ENCODE data around the gene GADL1. TPM values are rescaled to one million over a fixed set of nuclear protein-coding genes. Genes with fewer than 3 reads are reported as not detected.
A peak's percentile ranks its signal among the peaks of the same experiment; 100 is the strongest.

The GADL1 gene
- total and polyA plus RNA-seq, 3 donors from 2014 or later: 0.08 to 0.30 TPM; not detected in 1

DNA sequence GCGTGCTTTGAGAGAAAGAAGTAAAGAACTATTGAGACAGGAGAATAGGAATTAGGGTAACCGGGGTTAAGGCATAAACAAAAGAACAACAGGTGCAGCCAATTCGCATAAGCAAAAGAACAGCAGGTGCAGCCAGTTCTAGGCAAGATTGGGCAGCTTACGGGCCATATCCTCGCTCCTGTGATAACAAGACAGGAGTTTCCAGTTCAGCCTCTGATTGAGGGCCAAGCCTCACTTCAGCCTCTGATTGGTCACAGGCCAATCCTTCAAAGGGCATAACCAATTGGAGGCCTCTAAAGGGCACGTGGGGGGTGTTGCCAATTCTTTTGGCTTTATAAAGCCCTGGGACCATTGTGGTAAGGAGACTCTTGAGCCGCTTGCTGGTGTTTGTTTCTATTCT is 143.5 kb downstream of the GADL1 start:
- WGBS, 2 donors: 56 to 57% methylated on average over 7 of the region's 7 CpGs
- Histone ChIP-seq H3K27me3 (no peaks in the 10 kb centered on the region), H3K27ac (no peak overlapping the region), H3K4me3 (no peak overlapping the region), H3K9me3 (no peaks in the 10 kb centered on the region), H3K36me3 (ENCODE audit: low read depth, missing control alignments) (no peaks in the 10 kb centered on the region), H3K4me1 (no peaks in the 10 kb centered on the region)
- no peak for TF ChIP-seq POLR2A (IDR thresholded peaks at IDR 0.05)
- TF ChIP-seq CTCF (IDR thresholded peaks at IDR 0.05): no peak
- DNase-seq: peak; percentile 56
- intact Hi-C loops (cut with DNase I; ENCODE audit: low total_unique reads): no loop called here

DNA sequence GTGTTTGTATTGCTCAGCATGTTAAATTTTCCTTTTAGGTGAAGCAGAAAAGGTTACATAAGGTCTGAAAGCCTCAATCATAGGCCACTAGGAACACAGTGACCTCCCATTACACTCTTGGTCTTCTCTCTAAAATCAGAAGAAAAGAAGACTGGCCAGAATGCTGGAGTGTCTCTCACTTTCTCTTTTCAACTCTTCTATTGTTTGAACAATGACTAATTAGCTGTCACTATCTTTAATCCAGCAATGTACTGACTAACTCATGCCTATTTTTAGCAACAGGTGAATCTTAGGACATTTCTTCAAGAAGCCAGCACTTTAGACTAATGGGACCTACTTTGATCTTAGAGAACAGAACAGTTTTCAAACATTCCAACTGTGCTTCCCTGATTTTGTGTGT is 145.2 kb downstream of the GADL1 start:
- Histone ChIP-seq H3K9me3 (no peaks in the 10 kb centered on the region), H3K36me3 (ENCODE audit: low read depth, missing control alignments) (no peaks in the 10 kb centered on the region), H3K4me3 (no peak overlapping the region), H3K4me1 (no peaks in the 10 kb centered on the region), H3K27me3 (no peaks in the 10 kb centered on the region), H3K27ac (no peak overlapping the region)
- TF ChIP-seq POLR2A (IDR thresholded peaks at IDR 0.05) (no peak), CTCF (IDR thresholded peaks at IDR 0.05) (no peak)
- no peak for DNase-seq
- intact Hi-C loops (cut with DNase I; ENCODE audit: low total_unique reads): no loop called here

- 60 to 71% methylated on average over 4 of the region's 4 CpGs for WGBS, 2 donors
- DNase-seq: no peak
- intact Hi-C loops (cut with DNase I; ENCODE audit: low total_unique reads): no loop called here
- Histone ChIP-seq H3K9me3 (no peaks in the 10 kb centered on the region), H3K27ac (no peak overlapping the region), H3K36me3 (ENCODE audit: low read depth, missing control alignments) (no peaks in the 10 kb centered on the region), H3K4me3 (no peak overlapping the region), H3K4me1 (no peaks in the 10 kb centered on the region), H3K27me3 (no peaks in the 10 kb centered on the region)
- TF ChIP-seq POLR2A (IDR thresholded peaks at IDR 0.05) (no peak), CTCF (IDR thresholded peaks at IDR 0.05) (peak in 2 of 3 experiments; percentile 23 to 24)
Measured at GRCh38 chr3:30747771-30748281, 146.6 kb downstream of the GADL1 start.

DNA sequence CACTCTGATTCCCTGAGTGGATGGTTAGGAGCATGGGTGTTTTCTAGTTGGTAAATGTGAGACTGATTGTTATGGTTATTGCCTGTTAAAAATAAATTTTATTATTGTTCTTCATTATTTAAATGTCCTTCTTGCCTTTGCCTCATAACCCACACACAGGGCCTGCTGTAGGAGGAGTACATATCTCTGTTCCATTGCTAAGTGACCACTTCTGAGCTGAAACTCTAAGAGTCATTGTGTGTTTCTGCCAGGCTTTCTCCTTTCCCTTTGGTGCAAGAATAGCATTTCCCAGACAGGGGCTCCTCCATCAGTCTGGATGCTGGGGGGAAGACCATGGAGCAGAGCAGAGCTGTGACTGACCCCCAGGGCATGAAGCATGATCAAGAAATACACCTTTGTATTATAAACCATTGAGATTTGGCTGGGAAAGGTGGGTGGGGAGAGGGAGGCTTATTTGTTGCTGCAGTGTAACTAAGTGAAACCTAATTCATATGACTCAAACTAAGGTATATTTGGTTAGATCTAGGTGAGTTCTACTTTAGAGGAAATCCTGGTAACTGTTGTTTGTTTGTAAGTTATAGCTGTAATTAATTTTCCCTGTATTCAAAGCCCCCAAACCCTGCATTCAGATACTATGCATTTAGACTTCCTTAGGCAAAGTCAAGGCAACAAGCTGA is 150.7 kb downstream of the GADL1 start:
- Histone ChIP-seq H3K27ac (no peak overlapping the region), H3K36me3 (ENCODE audit: low read depth, missing control alignments) (no peaks in the 10 kb centered on the region), H3K4me3 (no peak overlapping the region), H3K4me1 (no peaks in the 10 kb centered on the region), H3K9me3 (no peaks in the 10 kb centered on the region), H3K27me3 (no peaks in the 10 kb centered on the region)
- TF ChIP-seq CTCF (IDR thresholded peaks at IDR 0.05) (no peak), POLR2A (IDR thresholded peaks at IDR 0.05) (no peak)
- intact Hi-C loops (cut with DNase I; ENCODE audit: low total_unique reads): no loop called here
- no peak for DNase-seq
